ENCODE data around the gene PCDHGB6. TPM values are rescaled to one million over a fixed set of nuclear protein-coding genes. Genes with fewer than 3 reads are reported as not detected.

PCDHGB6 gene
- total and polyA plus RNA-seq, 2 experiments from 2014 or later = 2.8 to 8.1 TPM

GRCh38 chr5:141374627-141375026 is 33.2 kb upstream of the PCDHGB6 start (continued):
- TF ChIP-seq ZNF462 (CRISPR knock-in tag; IDR thresholded peaks at IDR 0.05) = no peak
- no peak for TF ChIP-seq JUNB (IDR thresholded peaks at IDR 0.05; ENCODE audit: unreplicated experiment)
- TF ChIP-seq ZNF114 (CRISPR knock-in tag; IDR thresholded peaks at IDR 0.05) = no peak
- TF ChIP-seq STAT1 (IDR thresholded peaks at IDR 0.05; ENCODE audit: unreplicated experiment) = no peak
- no peak for TF ChIP-seq CTCF (conservative IDR thresholded peaks at IDR 0.05; ENCODE audit: low read depth in 2 of 2)
- TF ChIP-seq ZNF331 (CRISPR knock-in tag; IDR thresholded peaks at IDR 0.05; ENCODE audit: low read depth) = no peak
- TF ChIP-seq EZH2phosphoT487 (IDR thresholded peaks at IDR 0.05; ENCODE audit: unreplicated experiment) = no peak
- no peak for TF ChIP-seq NANOG (IDR thresholded peaks at IDR 0.05; ENCODE audit: borderline replicate concordance)
- TF ChIP-seq CREB1 (CRISPR knock-in tag; IDR thresholded peaks at IDR 0.05; ENCODE audit: low read depth) = no peak
- TF ChIP-seq POLR2AphosphoS5 (IDR thresholded peaks at IDR 0.05; ENCODE audit: low read depth) = no peak

Data from GM23338 (cell line).